CD8-positive, alpha-beta memory T cell (primary cell): Measurements from ENCODE around the gene LCN6. TPM values are rescaled to one million over a fixed set of nuclear protein-coding genes. Genes with fewer than 3 reads are reported as not detected.
"Not testable (repeated sequence)": the region's sequence is repeated elsewhere in the genome, so short reads cannot be mapped to it uniquely, and the experiment has no call there.

Experiments used
- CTCF ChIA-PET: fragments of 350-600 bp; sonication (Branson Sonifier 250); formaldehyde crosslinking; loops from one replicate; lab custom pipeline; 2021; ENCODE audit warnings: antibody characterized with exemption; lab: Charles Lee
- POLR2A ChIA-PET: fragments of 350-600 bp; sonication (Branson Sonifier 250); formaldehyde crosslinking; loops from one replicate; lab custom pipeline; 2021; ENCODE audit warnings: antibody characterized with exemption; lab: Charles Lee
- DNase-seq, 5 donors: peaks; one replicate each; pipeline versions ENCODE4 v3.0.0 to v3.0.0-alpha.2; 2020 to 2022; ENCODE audit warnings: mixed read lengths in 1 of 5
- H3K27ac ChIP-seq: one replicate; pipeline ENCODE4 v1.7.0; 2013; ENCODE audit warnings: low read depth, mild to moderate bottlenecking, low read length, moderate library complexity
- H3K27me3 ChIP-seq: 2 replicates; pipeline ENCODE4 v1.7.0; 2013; ENCODE audit warnings: low read length, mild to moderate bottlenecking; ENCODE audit not compliant: insufficient read depth, poor library complexity, severe bottlenecking
- H3K36me3 ChIP-seq: 2 replicates; pipeline ENCODE4 v1.7.0; 2013; ENCODE audit warnings: mild to moderate bottlenecking, low read length, moderate library complexity; ENCODE audit not compliant: insufficient read depth
- H3K4me1 ChIP-seq: 2 replicates; pipeline ENCODE4 v1.7.0; 2013; ENCODE audit warnings: mild to moderate bottlenecking, low read length, moderate library complexity; ENCODE audit not compliant: insufficient read depth
- H3K4me3 ChIP-seq: 2 replicates; pipeline ENCODE4 v1.7.0; 2013; ENCODE audit warnings: mild to moderate bottlenecking, low read length
- H3K9me3 ChIP-seq: 2 replicates; pipeline ENCODE4 v1.7.0; 2013; ENCODE audit warnings: mild to moderate bottlenecking, low read length
- H3K27ac Mint-ChIP-seq, 8 donors: one replicate each; pipeline ENCODE4 v1.8.0; 2020 to 2021; ENCODE audit warnings: mixed read lengths in 8 of 8, mild to moderate bottlenecking in 6 of 8, inconsistent platforms in 3 of 8, moderate library complexity in 3 of 8
- H3K27me3 Mint-ChIP-seq, 2 donors: one replicate each; pipeline ENCODE4 v1.8.0; 2020 to 2021; ENCODE audit warnings: mixed read lengths in 2 of 2, mild to moderate bottlenecking in 1 of 2, moderate library complexity in 1 of 2
- H3K36me3 Mint-ChIP-seq, 3 donors: one replicate each; pipeline ENCODE4 v1.8.0; 2020 to 2021; ENCODE audit warnings: mixed read lengths in 3 of 3, inconsistent platforms in 1 of 3, mild to moderate bottlenecking in 1 of 3
- H3K4me1 Mint-ChIP-seq, 3 donors: one replicate each; pipeline ENCODE4 v1.8.0; 2020 to 2021; ENCODE audit warnings: mixed read lengths in 3 of 3, inconsistent platforms in 1 of 3, mild to moderate bottlenecking in 1 of 3
- H3K4me3 Mint-ChIP-seq, 7 donors: one replicate each; pipeline ENCODE4 v1.8.0; 2020 to 2021; ENCODE audit warnings: mixed read lengths in 7 of 7, mild to moderate bottlenecking in 6 of 7, moderate library complexity in 4 of 7, inconsistent platforms in 2 of 7
- H3K9me3 Mint-ChIP-seq, 5 donors: one replicate each; pipeline ENCODE4 v1.8.0; 2020 to 2022; ENCODE audit warnings: mixed read lengths in 5 of 5, mild to moderate bottlenecking in 3 of 5, moderate library complexity in 2 of 5, inconsistent platforms in 1 of 5
- polyA plus RNA-seq: library from polyadenylated mRNA; unstranded; fragments of 300-500 nt; fragmentation: Illumina TruSeq; gene quantifications from one replicate; pipeline ENCODE4 v1.2.3, GENCODE V29; 2021
- total RNA-seq, 2 experiments: library from RNA; stranded (reverse); gene quantifications; one replicate each; pipeline ENCODE4 v1.2.3, GENCODE V29; 2021

Gene LCN6
- total and polyA plus RNA-seq, 3 experiments from 2014 or later, result not detected

- ChIA-PET CTCF (interaction anchor here (0.6 kb wide), 1 partner anchor 355 kb away, joined by 3 read pairs; no protein-coding TSS in a partner anchor), POLR2A (no interaction called here)
- Mint-ChIP-seq H3K36me3 (no peaks in the 10 kb centered on the region), H3K9me3 (peaks cover 0 to 2% (median 0%) of the 10 kb centered on the region in 5 donors), H3K27ac (no peak overlapping the region), H3K4me3 (no peak overlapping the region), H3K27me3 (peaks cover 19 to 48% of the 10 kb centered on the region in 2 donors), H3K4me1 (peaks cover 0 to 5% (median 4%) of the 10 kb centered on the region in 3 donors)
- H3K4me3 ChIP-seq, result no peak overlapping the region
- no peaks in the 10 kb centered on the region for H3K27me3 ChIP-seq
- peak overlapping the region; percentile 9 for H3K27ac ChIP-seq
- no peaks in the 10 kb centered on the region for H3K9me3 ChIP-seq
- no peaks in the 10 kb centered on the region for H3K36me3 ChIP-seq
- no peaks in the 10 kb centered on the region for H3K4me1 ChIP-seq
- no peak for DNase-seq
Measured at GRCh38 chr9:136712690-136713544, 35.4 kb downstream of the LCN6 start.

DNA sequence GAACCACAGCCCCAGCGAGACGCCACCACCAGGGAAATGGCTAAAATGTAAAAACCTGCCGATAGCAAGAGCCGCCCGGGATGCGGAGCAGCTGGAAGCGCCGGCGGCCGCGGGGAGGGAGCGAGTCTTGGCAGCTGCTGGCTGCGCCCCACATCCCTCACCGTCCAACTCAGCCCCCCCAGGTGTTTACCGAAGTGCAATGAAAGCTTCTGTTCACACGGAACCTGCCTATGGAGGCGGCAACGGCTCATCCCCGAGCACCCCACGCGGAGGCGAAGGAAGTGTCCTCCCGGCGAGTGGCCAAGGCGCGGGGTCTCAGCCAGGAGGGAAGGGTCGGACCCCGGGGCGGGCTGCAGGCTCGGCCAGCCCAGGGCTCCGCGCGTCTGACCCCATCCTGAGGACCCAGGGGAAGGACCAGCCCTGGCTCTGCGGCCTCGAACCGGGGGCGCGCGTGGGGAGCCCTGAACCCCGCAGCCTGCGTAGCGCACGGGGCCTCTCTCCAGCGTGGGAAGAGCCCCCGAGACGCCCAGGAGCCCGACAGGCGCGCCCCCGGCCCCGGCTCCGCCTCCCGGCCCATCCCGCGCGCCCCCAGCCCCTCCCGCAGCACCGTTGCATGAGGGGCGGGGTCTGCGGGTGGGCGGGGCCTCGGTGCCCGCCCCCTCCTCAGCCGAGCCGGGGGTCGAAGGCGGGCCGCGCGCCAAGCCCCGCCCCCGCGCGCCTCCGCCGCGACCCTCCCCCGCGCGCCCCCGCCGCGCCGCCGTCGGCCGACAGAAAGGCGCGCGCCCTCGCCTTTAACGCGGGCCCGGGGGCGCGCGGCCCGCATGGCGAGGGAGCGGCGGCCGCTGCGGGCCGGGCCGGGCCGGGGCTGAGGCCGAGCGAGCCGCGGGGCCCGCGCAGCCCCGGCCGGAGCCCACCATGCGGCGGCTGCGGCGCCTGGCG is 36.3 kb downstream of the LCN6 start, which contains the start of gene DIPK1B:
Gene DIPK1B, plus strand, starts transcription at position 822 of the 939 bp plus-strand sequence. Its CDS starts 94 bp downstream, at position 916.
- peak within 1 kb of the TSS in 6 of 7 donors; percentile 44 to 70 (median 66) for H3K4me3 Mint-ChIP-seq
- no peaks in the 10 kb centered on the region for H3K27me3 ChIP-seq
- H3K4me1 Mint-ChIP-seq, result peaks cover 0 to 5% (median 4%) of the 10 kb centered on the region in 3 donors
- POLR2A ChIA-PET, result interaction anchor here (0.8 kb wide), 2 partner anchors 10 to 11 kb away, joined by 3 to 5 read pairs; no protein-coding TSS in a partner anchor
- peaks cover 0 to 2% (median 0%) of the 10 kb centered on the region in 5 donors for H3K9me3 Mint-ChIP-seq
- no peak within 1 kb of the TSS for H3K27ac Mint-ChIP-seq
- DNase-seq, result no peak
- H3K27ac ChIP-seq, result peak within 1 kb of the TSS; percentile 9
- no peak within 1 kb of the TSS for H3K4me3 ChIP-seq
- H3K9me3 ChIP-seq, result no peaks in the 10 kb centered on the region
- H3K36me3 ChIP-seq, result no peaks in the 10 kb centered on the region
- H3K4me1 ChIP-seq, result no peaks in the 10 kb centered on the region
- peaks cover 17 to 51% of the 10 kb centered on the region in 2 donors for H3K27me3 Mint-ChIP-seq
- H3K36me3 Mint-ChIP-seq, result no peaks in the 10 kb centered on the region
- CTCF ChIA-PET, result no interaction called here

DNA sequence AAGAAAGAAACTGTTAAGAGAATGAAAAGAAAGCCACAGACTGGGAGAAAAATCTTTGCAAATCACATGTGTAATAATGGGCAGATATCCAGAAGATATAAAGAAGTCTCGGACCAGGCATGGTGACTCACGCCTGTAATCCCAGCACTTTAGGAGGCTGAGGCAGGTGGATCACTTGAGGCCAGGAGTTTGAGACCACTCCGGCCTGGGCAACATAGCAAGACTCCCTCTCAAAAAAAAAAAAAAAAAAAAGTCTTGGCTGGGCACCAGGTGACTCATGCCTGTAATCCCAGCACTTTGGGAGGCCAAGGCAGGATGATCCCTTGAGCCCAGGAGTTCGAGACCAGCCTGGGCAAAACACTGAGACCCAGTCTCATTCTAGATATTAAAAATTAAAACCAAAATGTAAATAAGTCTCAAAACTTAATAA is 37.1 kb downstream of the LCN6 start:
- CTCF ChIA-PET, H3K36me3 ChIP-seq, H3K4me1 ChIP-seq, H3K9me3 ChIP-seq, H3K27me3 ChIP-seq, H3K27ac Mint-ChIP-seq, DNase-seq, H3K9me3 Mint-ChIP-seq, H3K36me3 Mint-ChIP-seq, H3K4me3 ChIP-seq, H3K4me1 Mint-ChIP-seq, H3K27ac ChIP-seq: not testable (repeated sequence)
- peak overlapping the region in 6 of 7 donors; percentile 44 to 70 (median 66) for H3K4me3 Mint-ChIP-seq
- POLR2A ChIA-PET, result interaction anchor here (0.8 kb wide), 2 partner anchors 10 to 11 kb away, joined by 3 to 5 read pairs; no protein-coding TSS in a partner anchor
- peaks cover 17 to 48% of the 10 kb centered on the region in 2 donors for H3K27me3 Mint-ChIP-seq

DNA sequence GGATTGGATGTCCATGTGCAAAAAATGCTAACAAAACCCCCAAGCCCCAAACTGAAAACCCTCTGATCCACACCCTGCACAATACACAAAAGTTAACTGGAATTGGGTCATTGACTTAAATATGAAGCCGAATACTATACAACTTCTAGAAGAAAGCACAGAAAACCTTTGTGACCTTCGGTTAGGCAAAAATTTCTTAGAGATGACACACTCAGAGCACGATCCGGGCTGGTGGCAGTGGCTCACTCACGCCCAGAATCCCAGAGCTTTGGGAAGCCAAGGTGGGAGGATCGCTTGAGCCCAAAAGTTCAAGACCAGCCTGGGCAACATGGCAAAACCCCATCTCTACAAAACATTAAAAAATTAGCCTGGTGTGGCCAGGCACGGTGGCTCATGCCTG is 37.8 kb downstream of the LCN6 start:
- Histone ChIP-seq H3K4me1 (no peaks in the 10 kb centered on the region), H3K27me3 (no peaks in the 10 kb centered on the region), H3K4me3 (no peak overlapping the region), H3K36me3 (no peaks in the 10 kb centered on the region), H3K27ac (no peak overlapping the region), H3K9me3 (no peaks in the 10 kb centered on the region)
- Mint-ChIP-seq H3K9me3 (peaks cover 0 to 2% (median 0%) of the 10 kb centered on the region in 5 donors), H3K36me3 (no peaks in the 10 kb centered on the region), H3K27ac (no peak overlapping the region), H3K27me3 (peaks cover 16 to 42% of the 10 kb centered on the region in 2 donors), H3K4me3 (peak overlapping the region in 1 of 7 donors; percentile 23), H3K4me1 (peaks cover 0 to 5% (median 4%) of the 10 kb centered on the region in 3 donors)
- ChIA-PET POLR2A (no interaction called here), CTCF (no interaction called here)
- no peak for DNase-seq

DNA sequence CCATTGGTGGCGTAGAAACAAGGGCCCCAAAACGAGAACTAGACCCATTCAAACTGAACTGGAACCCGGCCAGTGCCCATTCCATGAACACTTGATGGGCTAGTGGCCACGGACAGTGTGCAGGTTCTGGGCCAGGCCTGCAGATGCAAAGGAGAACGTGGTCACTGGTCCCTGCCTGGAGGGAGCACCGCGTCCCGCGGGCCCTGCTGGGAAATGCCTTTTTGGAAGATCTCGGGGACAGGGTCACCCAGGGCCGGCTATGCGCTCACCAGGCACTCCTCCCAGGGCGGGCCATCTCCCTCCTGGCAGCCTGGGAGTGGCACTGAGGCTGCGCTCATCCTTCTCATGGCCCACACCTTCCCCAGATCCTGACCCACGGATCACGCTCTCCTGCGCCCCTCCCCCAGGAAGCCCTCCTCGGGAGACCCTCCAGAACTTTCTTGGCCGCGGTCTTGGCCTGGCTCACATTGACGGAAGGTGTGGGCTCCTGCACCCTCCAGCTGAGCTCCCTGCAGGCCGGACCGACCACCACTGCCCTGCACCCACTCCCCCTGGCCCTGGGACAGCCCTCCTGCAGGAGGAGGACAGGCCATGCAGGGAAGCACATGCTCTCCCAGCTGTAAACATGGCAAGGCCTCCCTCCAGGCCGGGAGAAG is 38.7 kb downstream of the LCN6 start:
- peaks cover 16 to 45% of the 10 kb centered on the region in 2 donors for H3K27me3 Mint-ChIP-seq
- no peaks in the 10 kb centered on the region for H3K27me3 ChIP-seq
- H3K36me3 Mint-ChIP-seq, result no peaks in the 10 kb centered on the region
- H3K4me3 ChIP-seq, result no peak overlapping the region
- H3K9me3 Mint-ChIP-seq, result peaks cover 0 to 2% (median 0%) of the 10 kb centered on the region in 5 donors
- CTCF ChIA-PET, result no interaction called here
- H3K4me3 Mint-ChIP-seq, result no peak overlapping the region
- DNase-seq, result no peak
- no peak overlapping the region for H3K27ac Mint-ChIP-seq
- H3K9me3 ChIP-seq, result no peaks in the 10 kb centered on the region
- POLR2A ChIA-PET, result no interaction called here
- no peak overlapping the region for H3K27ac ChIP-seq
- H3K36me3 ChIP-seq, result no peaks in the 10 kb centered on the region
- no peaks in the 10 kb centered on the region for H3K4me1 ChIP-seq
- H3K4me1 Mint-ChIP-seq, result peaks cover 0 to 5% (median 4%) of the 10 kb centered on the region in 3 donors

DNA sequence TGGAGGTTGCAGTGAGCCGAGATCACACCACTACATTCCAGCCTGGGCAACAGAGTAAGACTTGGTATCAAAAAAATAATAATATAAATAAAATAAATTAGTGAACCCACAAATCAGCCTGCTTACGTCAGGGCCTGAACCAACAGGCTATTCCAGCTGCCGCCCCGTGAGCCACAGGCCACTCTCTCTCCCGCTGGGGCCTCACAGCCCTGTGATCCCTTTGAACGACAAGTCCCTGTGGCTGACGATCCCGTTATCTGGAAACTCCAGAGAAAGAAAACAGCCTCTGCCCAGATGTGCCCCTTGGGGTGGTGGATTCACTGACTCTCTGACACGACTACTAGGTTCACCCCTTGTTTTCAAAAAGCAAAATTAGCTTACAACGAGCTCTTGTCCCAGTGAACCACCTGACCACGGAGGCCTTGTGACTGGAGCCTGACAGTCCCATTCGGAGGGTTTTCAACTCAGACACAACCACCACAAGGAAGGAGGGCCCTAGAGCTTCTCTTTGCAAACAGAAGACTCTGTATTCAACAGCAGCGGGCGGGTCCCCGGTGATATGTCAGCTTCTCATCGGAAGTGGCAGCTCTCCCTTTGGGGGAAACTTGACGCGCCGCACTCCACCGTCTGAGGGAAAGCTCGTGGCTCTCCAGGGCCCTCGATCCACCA is 40.3 kb downstream of the LCN6 start:
- POLR2A ChIA-PET, result no interaction called here

DNA sequence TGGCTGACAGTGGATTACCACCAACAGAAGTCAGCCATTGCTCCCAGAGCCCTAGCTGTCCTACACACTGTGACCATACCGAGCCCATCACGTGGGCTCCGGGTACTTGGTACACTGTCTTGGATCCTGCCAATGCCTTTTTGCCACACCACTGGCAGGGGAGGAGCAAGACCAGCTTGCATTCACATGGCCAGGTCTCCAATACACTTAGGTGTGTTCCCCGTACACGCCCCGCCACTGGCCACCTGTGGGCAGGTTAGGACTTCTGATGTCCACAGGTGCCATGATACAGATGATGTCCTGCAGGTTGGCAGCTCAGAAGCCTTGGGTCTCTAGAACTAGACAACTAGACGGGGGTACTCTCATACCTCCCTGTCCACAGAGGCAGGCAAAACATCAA is 41.3 kb downstream of the LCN6 start:
- peaks cover 0 to 2% (median 0%) of the 10 kb centered on the region in 5 donors for H3K9me3 Mint-ChIP-seq
- H3K4me3 ChIP-seq, result no peak overlapping the region
- H3K4me1 ChIP-seq, result no peaks in the 10 kb centered on the region
- H3K27me3 ChIP-seq, result no peaks in the 10 kb centered on the region
- no peak overlapping the region for H3K27ac Mint-ChIP-seq
- H3K36me3 ChIP-seq, result no peaks in the 10 kb centered on the region
- H3K4me1 Mint-ChIP-seq, result peaks cover 0 to 5% (median 4%) of the 10 kb centered on the region in 3 donors
- POLR2A ChIA-PET, result no interaction called here
- H3K36me3 Mint-ChIP-seq, result no peaks in the 10 kb centered on the region
- CTCF ChIA-PET, result no interaction called here
- H3K27me3 Mint-ChIP-seq, result peaks cover 7 to 33% of the 10 kb centered on the region in 2 donors
- no peak overlapping the region for H3K27ac ChIP-seq
- no peak for DNase-seq
- H3K9me3 ChIP-seq, result no peaks in the 10 kb centered on the region
- H3K4me3 Mint-ChIP-seq, result no peak overlapping the region

More for the DNA sequence above, 40.3 kb downstream of the LCN6 start:
- peaks cover 0 to 5% (median 4%) of the 10 kb centered on the region in 3 donors for H3K4me1 Mint-ChIP-seq
- H3K9me3 ChIP-seq, result no peaks in the 10 kb centered on the region
- H3K27ac Mint-ChIP-seq, result no peak overlapping the region
- DNase-seq, result no peak
- no peak overlapping the region for H3K27ac ChIP-seq
- no peaks in the 10 kb centered on the region for H3K36me3 ChIP-seq
- no peaks in the 10 kb centered on the region for H3K4me1 ChIP-seq
- CTCF ChIA-PET, result interaction anchor here (1.1 kb wide), 1 partner anchor 10 kb away, joined by 3 read pairs; no protein-coding TSS in a partner anchor
- H3K9me3 Mint-ChIP-seq, result peaks cover 0 to 2% (median 0%) of the 10 kb centered on the region in 5 donors
- H3K4me3 ChIP-seq, result no peak overlapping the region
- H3K27me3 Mint-ChIP-seq, result peaks cover 7 to 33% of the 10 kb centered on the region in 2 donors
- no peaks in the 10 kb centered on the region for H3K27me3 ChIP-seq
- peak overlapping the region in 1 of 7 donors; percentile 19 for H3K4me3 Mint-ChIP-seq
- no peaks in the 10 kb centered on the region for H3K36me3 Mint-ChIP-seq
